Cardiac fibroblast (primary cell): ENCODE results near the gene ZNF142.

Source experiments
- DNase-seq, 2 donors: peaks; one replicate each; pipeline versions ENCODE4 v3.0.0 to v3.0.0-alpha.2; 2010; ENCODE audit warnings: low read depth in 2 of 2
- H3K4me3 ChIP-seq, 2 donors: replicated peaks in 1 of 2; 1 replicate in 1 of 2; 2 replicates in 1 of 2; pipeline ENCODE4 v1.5.1; 2011; ENCODE audit warnings: low read depth in 2 of 2, low read length in 2 of 2, mild to moderate bottlenecking in 2 of 2, moderate library complexity in 1 of 2
- CTCF ChIP-seq: IDR thresholded peaks from one replicate; pipeline ENCODE4 v1.5.1; 2011; ENCODE audit warnings: low read depth, mild to moderate bottlenecking, low read length, inconsistent platforms

Gene ZNF142

DNA sequence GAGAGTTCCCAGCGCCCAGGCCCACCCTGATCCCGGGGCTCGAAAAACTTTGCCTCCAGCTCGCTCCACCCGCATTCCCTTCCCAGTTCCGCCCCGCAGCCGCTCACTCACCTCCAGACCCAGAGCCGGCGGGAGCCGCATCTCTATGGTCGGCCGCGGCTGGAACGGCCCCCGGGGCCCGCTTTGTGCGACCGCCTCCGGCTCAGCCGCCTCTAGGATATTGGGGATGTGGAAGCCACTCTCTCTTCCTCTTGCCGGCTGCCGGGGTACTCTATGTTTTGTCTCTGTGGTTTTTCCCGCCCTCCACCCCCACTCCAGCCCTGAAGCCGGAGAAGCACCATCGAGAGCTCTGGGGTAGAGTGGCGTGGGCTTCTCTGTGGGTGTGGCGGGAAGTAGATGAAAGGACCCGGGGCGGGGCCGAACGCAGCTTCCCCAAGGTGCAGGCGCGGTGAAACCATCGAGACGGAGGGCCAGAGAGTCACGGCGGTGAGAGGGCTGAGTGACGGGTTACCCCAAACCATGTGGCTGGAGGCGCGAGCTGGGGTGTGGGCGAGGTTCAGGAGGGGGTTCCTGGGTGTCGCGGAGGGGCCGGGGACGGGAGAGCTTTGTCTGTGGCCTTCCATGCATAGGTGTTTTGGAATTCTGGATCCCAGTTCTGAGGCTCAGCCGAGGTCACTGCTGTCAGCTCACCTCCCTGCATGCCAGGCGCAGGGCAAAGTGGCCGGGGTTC, at the start of gene ZNF142, which contains the start of gene BCS1L:
TSS of gene ZNF142 (minus strand) at position 366 of the 730 bp plus-strand sequence. CDS start 3,194 bp downstream, outside the sequence.
TSS of gene BCS1L (plus strand) at position 426 of the 730 bp plus-strand sequence. CDS start 1,305 bp downstream, outside the sequence.
- peak within 1 kb of the TSS; percentile 90 to 92 for H3K4me3 ChIP-seq
- TF ChIP-seq CTCF: no peak
- DNase-seq: peak; percentile 87 to 88

- no peak for DNase-seq
- no peak overlapping the region for H3K4me3 ChIP-seq
- TF ChIP-seq CTCF: no peak
Measured at GRCh38 chr2:218708086-218708485, 48.7 kb upstream of the ZNF142 start.

- no peak overlapping the region for H3K4me3 ChIP-seq
- DNase-seq: no peak
- no peak for TF ChIP-seq CTCF
Measured at GRCh38 chr2:218703341-218703740, 43.9 kb upstream of the ZNF142 start.

DNA sequence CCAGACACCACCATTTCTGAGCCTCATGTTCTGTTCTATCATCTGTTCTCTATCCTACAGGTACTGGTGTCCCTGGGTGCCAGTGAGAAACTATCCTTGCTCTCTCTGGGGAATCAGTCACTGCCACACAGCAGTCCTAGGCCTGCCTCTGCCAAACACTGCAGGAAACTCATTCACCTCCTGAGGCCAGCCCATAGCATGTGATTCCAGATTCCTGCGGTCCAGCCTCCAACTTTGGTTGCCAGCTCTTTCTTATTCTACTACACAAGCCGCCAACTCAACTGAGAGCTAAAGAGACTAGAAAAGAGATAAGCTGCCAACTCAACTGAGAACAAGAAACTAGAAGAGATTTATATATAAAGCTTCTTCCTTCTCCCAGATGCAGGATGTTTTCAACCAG, 42.4 kb upstream of the ZNF142 start:
- no peak overlapping the region for H3K4me3 ChIP-seq
- no peak for DNase-seq
- no peak for TF ChIP-seq CTCF

DNA sequence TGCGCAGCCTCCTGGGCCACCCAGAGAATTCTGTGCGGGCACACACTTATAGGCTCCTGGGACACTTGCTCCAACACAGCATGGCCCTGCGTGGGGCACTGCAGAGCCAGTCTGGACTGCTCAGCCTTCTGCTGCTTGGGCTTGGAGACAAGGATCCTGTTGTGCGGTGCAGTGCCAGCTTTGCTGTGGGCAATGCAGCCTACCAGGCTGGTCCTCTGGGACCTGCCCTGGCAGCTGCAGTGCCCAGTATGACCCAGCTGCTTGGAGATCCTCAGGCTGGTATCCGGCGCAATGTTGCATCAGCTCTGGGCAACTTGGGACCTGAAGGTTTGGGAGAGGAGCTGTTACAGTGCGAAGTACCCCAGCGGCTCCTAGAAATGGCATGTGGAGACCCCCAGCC, 39.5 kb upstream of the ZNF142 start:
- TF ChIP-seq CTCF: no peak
- H3K4me3 ChIP-seq: no peak overlapping the region
- no peak for DNase-seq

DNA sequence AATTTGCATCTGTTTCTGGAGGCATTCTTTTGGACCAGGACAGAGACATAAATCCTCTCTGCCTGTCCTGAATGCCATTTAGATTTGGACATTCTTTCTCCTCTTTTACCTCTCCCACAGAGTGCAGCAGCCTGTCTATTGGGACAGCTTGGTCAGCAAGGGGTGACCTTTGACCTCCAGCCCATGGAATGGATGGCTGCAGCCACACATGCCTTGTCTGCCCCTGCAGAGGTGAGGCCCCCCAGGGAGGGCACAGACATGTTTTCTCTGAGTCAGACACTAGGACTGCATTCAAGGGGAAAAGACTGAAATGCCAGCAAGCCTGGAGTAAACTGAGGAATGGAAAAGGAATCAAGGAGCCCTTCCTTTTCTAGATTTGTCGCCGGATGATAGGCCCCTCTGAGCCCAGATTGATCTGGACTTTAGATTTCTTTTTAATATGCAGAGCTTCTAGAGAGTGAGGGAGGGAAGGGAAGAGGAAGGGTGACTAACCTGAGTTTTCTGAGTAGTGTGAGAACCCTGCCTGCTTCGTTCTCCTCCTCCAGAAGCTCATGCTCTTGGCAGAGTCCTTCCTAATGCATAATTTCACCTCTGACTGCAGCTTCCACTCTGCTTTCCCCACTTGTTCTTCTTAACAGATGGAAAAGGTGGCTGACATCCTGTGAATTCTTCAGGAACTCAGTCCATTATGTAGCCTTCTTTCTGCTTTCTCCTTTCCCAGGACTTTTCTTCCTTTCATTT, 35.2 kb upstream of the ZNF142 start:
- no peak overlapping the region for H3K4me3 ChIP-seq
- peak in 1 of 2 donors; percentile 47 for DNase-seq
- no peak for TF ChIP-seq CTCF
